Stomach (tissue), 4 donors: ENCODE results near the gene TRIM38.

ENCODE experiments used
- POLR2A ChIP-seq, 4 donors: fragments of 450-650 bp; IDR thresholded peaks; one replicate each; pipeline ENCODE4 v1.6.1; 2016; ENCODE audit warnings: antibody characterized with exemption in 4 of 4, control low read depth in 2 of 4, mild to moderate bottlenecking in 1 of 4, moderate library complexity in 1 of 4
- TF ChIP-seq, protein P1 (sequence below), 7 experiments: fragments of 450-650 bp in 4 of 7; fragments of 200-600 bp in 3 of 7; sonication (generic) in 3 of 7; IDR thresholded peaks; one replicate each; pipeline ENCODE4 v1.5.1; 2016 to 2019; ENCODE audit warnings: antibody characterized with exemption in 7 of 7, control low read depth in 2 of 7, mild to moderate bottlenecking in 1 of 7

DNA sequence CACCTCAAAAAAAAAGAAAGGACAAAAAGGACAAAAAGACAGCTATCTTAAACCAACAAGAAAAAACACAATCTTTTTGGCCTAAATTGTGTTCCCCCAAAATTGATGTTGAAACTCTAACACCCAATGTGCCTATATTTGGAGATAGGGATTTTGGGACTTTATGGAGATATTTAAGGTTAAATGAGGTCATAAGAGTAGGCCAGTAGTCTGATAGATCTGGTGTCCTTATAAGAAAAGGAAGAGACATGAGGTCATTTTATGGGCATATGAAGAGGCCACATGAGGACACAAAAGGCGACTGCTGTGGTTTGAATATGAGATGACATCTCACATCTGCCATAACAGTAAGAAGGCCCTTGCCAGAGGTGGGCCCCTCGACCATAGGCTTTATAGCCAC lies 49.5 kb downstream of the TRIM38 start:
- TF ChIP-seq, protein P1, sequence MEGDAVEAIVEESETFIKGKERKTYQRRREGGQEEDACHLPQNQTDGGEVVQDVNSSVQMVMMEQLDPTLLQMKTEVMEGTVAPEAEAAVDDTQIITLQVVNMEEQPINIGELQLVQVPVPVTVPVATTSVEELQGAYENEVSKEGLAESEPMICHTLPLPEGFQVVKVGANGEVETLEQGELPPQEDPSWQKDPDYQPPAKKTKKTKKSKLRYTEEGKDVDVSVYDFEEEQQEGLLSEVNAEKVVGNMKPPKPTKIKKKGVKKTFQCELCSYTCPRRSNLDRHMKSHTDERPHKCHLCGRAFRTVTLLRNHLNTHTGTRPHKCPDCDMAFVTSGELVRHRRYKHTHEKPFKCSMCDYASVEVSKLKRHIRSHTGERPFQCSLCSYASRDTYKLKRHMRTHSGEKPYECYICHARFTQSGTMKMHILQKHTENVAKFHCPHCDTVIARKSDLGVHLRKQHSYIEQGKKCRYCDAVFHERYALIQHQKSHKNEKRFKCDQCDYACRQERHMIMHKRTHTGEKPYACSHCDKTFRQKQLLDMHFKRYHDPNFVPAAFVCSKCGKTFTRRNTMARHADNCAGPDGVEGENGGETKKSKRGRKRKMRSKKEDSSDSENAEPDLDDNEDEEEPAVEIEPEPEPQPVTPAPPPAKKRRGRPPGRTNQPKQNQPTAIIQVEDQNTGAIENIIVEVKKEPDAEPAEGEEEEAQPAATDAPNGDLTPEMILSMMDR (IDR thresholded peaks at IDR 0.05) = no peak
- no peak for TF ChIP-seq POLR2A (IDR thresholded peaks at IDR 0.05)
